ENCODE data around the gene KLHL9.

DNA sequence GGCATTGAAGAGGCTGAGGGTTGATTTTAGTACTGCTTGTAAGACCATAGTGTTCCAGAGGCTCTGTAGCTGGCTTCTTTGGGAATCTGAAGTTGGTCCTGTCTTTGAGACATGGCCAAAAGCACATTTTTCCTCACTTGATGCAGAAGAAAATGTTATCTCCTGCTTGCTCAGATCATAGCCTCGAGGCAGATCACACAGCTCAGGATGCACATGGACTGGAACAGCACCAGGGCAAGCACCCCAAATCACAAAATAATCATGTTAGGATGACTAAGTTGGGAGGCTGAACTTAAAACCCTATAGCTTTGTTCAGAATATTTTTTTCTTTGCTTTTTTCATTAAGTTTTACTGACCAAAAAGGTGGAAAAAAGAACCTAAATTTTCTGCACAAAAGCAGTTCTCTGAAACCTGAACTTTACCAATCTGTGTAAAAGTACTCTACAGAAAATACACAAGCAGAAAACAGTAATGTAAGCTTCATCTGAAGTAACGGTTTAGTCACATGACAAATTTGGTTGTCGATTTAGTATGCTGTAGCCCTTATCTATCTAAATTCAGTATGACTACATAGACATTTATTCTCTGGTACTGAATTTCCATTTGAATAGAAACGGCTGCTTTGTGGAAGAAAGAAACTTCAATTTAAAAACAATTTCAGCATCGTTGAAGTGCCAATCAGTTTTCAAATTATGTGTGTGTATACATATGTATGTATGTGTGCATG, 3.4 kb downstream of the KLHL9 start:
- TF ChIP-seq SPI1 (IDR thresholded peaks at IDR 0.05; ENCODE audit: low read depth, low read length) (no peak), POLR2A (IDR thresholded peaks at IDR 0.05; ENCODE audit: low read depth, low read length) (no peak), TAF1 (IDR thresholded peaks at IDR 0.05; ENCODE audit: low read depth, low read length) (no peak), POLR2AphosphoS5 (IDR thresholded peaks at IDR 0.05; ENCODE audit: low read depth, low read length) (no peak), PAX5 (IDR thresholded peaks at IDR 0.05; ENCODE audit: insufficient read depth, low read length, severe bottlenecking) (no peak), POU2F2 (IDR thresholded peaks at IDR 0.05; ENCODE audit: low read depth, low read length) (no peak)
